HFFc6 (cell line): ENCODE data around the gene SYNGAP1. TPM values are rescaled to one million over a fixed set of nuclear protein-coding genes. Genes with fewer than 3 reads are reported as not detected.

Experiments
- DNase-seq: peaks from one replicate; pipeline ENCODE4 v3.0.0-alpha.2; 2018
- H3K27ac Mint-ChIP-seq: 2 replicates; pipeline ENCODE4 v1.8.0; 2020; ENCODE audit warnings: mild to moderate bottlenecking, mixed read lengths
- H3K27me3 Mint-ChIP-seq: 2 replicates; pipeline ENCODE4 v1.8.0; 2021; ENCODE audit warnings: mild to moderate bottlenecking, moderate library complexity, mixed read lengths; ENCODE audit not compliant: insufficient read depth
- H3K36me3 Mint-ChIP-seq: 2 replicates; pipeline ENCODE4 v1.8.0; 2021; ENCODE audit warnings: low read depth, mixed read lengths
- H3K4me1 Mint-ChIP-seq: 2 replicates; pipeline ENCODE4 v1.8.0; 2020; ENCODE audit warnings: low read depth, mixed read lengths
- H3K4me3 Mint-ChIP-seq: 2 replicates; pipeline ENCODE4 v1.8.0; 2020; ENCODE audit warnings: mild to moderate bottlenecking, moderate library complexity, mixed read lengths
- H3K9me3 Mint-ChIP-seq: 2 replicates; pipeline ENCODE4 v1.8.0; 2020; ENCODE audit warnings: mild to moderate bottlenecking, mixed read lengths
- CTCF ChIP-seq: fragments of 200-600 bp; sonication (generic); IDR thresholded peaks from 2 replicates; pipeline ENCODE4 v1.5.0; 2021; ENCODE audit warnings: antibody characterized with exemption, mild to moderate bottlenecking
- microRNA-seq: library from miRNA; unstranded; fragments of <30 nt; microRNA quantifications from one replicate; pipeline ENCODE4, GENCODE V29; 2019
- total RNA-seq, 6 experiments: library from RNA; stranded (reverse); fragmentation: NEBNext Ultra II Directional; extraction: Animal tissue kit (Norgen Biotek cat#: 25700); gene quantifications; 2 replicates in 1 of 6; 3 replicates in 5 of 6; pipeline ENCODE4 v1.2.3, GENCODE V29; 2021

SYNGAP1 gene
- total RNA-seq, 6 experiments from 2014 or later: 10.5 to 15.0 (median 13.3) TPM

GRCh38 chr6:33504486-33504885 is 84.6 kb downstream of the SYNGAP1 start:
- TF ChIP-seq CTCF: no peak
- peaks cover 28% of the 10 kb centered on the region for H3K27me3 Mint-ChIP-seq
- H3K4me1 Mint-ChIP-seq: peaks cover 8% of the 10 kb centered on the region; the same call in 1 of the 2 replicates
- H3K27ac Mint-ChIP-seq: no peak overlapping the region
- H3K36me3 Mint-ChIP-seq: no peaks in the 10 kb centered on the region
- DNase-seq: no peak
- H3K9me3 Mint-ChIP-seq: peaks cover 7% of the 10 kb centered on the region
- no peak overlapping the region for H3K4me3 Mint-ChIP-seq

Small RNA genes lying within 50 kb of the gene (microRNA-seq; reads per million reads assigned to microRNA genes)
- gene MIR5004: not detected

Other genes with a start within 250 kb of the SYNGAP1 start
- under 1 TPM; 0.15 to 0.69 (median 0.38) TPM for gene COL11A2, start 227.6 kb upstream of the SYNGAP1 start, total RNA-seq
- 10 to 100 TPM; 37.3 to 41.6 (median 38.3) TPM for gene RXRB, start 219.4 kb upstream of the SYNGAP1 start, total RNA-seq
- 100 to 1,000 TPM; 215 to 240 (median 225) TPM for gene SLC39A7, start 219.2 kb upstream of the SYNGAP1 start, total RNA-seq
- gene HSD17B8, start 215.4 kb upstream of the SYNGAP1 start, total RNA-seq: 1 to 10 TPM in 2 of 6 experiments, under 1 TPM in 4; 0.39 to 1.2 (median 0.73) TPM
- 10 to 100 TPM; 43.4 to 55.1 (median 52.1) TPM for gene RING1, start 211.6 kb upstream of the SYNGAP1 start, total RNA-seq
- gene VPS52, start 148.2 kb upstream of the SYNGAP1 start, total RNA-seq: 10 to 100 TPM; 35.7 to 51.4 (median 44.4) TPM
- 1,000 to 10,000 TPM; 1,449 to 2,347 (median 1,965) TPM for gene RPS18, start 148.0 kb upstream of the SYNGAP1 start, total RNA-seq
- 1 to 10 TPM in 5 of 6 experiments, under 1 TPM in 1; 0.66 to 3.0 (median 2.7) TPM for gene B3GALT4, start 142.9 kb upstream of the SYNGAP1 start, total RNA-seq
- 10 to 100 TPM; 71.0 to 89.9 (median 74.6) TPM for gene WDR46, start 130.8 kb upstream of the SYNGAP1 start, total RNA-seq
- gene PFDN6, start 130.5 kb upstream of the SYNGAP1 start, total RNA-seq: 10 to 100 TPM; 52.1 to 73.7 (median 69.7) TPM
- gene RGL2, start 121.1 kb upstream of the SYNGAP1 start, total RNA-seq: 10 to 100 TPM; 26.7 to 31.6 (median 27.9) TPM
- gene TAPBP, start 106.0 kb upstream of the SYNGAP1 start, total RNA-seq: 100 to 1,000 TPM in 5 of 6 experiments, 10 to 100 TPM in 1; 88.7 to 118 (median 104) TPM
- 10 to 100 TPM; 15.2 to 19.9 (median 17.0) TPM for gene ZBTB22, start 102.3 kb upstream of the SYNGAP1 start, total RNA-seq
- 10 to 100 TPM; 44.9 to 53.2 (median 50.4) TPM for gene DAXX, start 97.1 kb upstream of the SYNGAP1 start, total RNA-seq
- 10 to 100 TPM; 20.6 to 43.5 (median 38.6) TPM for gene KIFC1, start 28.2 kb upstream of the SYNGAP1 start, total RNA-seq
- 10 to 100 TPM; 43.2 to 52.8 (median 51.4) TPM for gene PHF1, start 9.1 kb upstream of the SYNGAP1 start, total RNA-seq
- gene CUTA, start 2.0 kb upstream of the SYNGAP1 start, total RNA-seq: 100 to 1,000 TPM; 464 to 546 (median 536) TPM
- gene ZBTB9, start 34.5 kb downstream of the SYNGAP1 start, total RNA-seq: 1 to 10 TPM; 6.4 to 9.2 (median 7.6) TPM
- gene BAK1, start 160.2 kb downstream of the SYNGAP1 start, total RNA-seq: 10 to 100 TPM; 17.5 to 23.2 (median 19.9) TPM
- gene ITPR3, start 201.3 kb downstream of the SYNGAP1 start, total RNA-seq: 10 to 100 TPM; 20.2 to 30.3 (median 26.9) TPM